RWPE2 (cell line): Measurements from ENCODE around the gene CFAP91.
A peak's percentile ranks its signal among the peaks of the same experiment; 100 is the strongest.

Experiments used
- ATAC-seq: fragments of 200-7000 bp; cut with Tn5 transposase; 3 replicates; pipeline ENCODE4 v1.9.1; 2021; ENCODE audit warnings: low read depth
- DNase-seq: peaks from one replicate; pipeline ENCODE4 v3.0.0-alpha.2; 2020; ENCODE audit warnings: low spot score
- H3K27ac ChIP-seq: fragments of 450-650 bp; 2 replicates; pipeline ENCODE4 v1.5.1; 2017; ENCODE audit warnings: mild to moderate bottlenecking; ENCODE audit not compliant: poor library complexity, severe bottlenecking
- H3K27me3 ChIP-seq: fragments of 250-450 bp; sonication (Bioruptor Pico); 2 replicates; pipeline ENCODE4 v1.5.1; 2021; ENCODE audit warnings: mild to moderate bottlenecking, moderate library complexity; ENCODE audit not compliant: insufficient read depth, poor library complexity, severe bottlenecking
- H3K36me3 ChIP-seq: fragments of 250-450 bp; sonication (Bioruptor Pico); 2 replicates; pipeline ENCODE4 v1.5.1; 2020; ENCODE audit warnings: low read depth, mild to moderate bottlenecking, moderate library complexity
- H3K4me1 ChIP-seq: fragments of 250-450 bp; sonication (Bioruptor Pico); 2 replicates; pipeline ENCODE4 v1.5.1; 2021; ENCODE audit warnings: mild to moderate bottlenecking, moderate library complexity; ENCODE audit not compliant: insufficient read depth, poor library complexity, severe bottlenecking
- H3K4me3 ChIP-seq: fragments of 250-450 bp; sonication (Bioruptor Pico); 2 replicates; pipeline ENCODE4 v1.5.1; 2021; ENCODE audit warnings: mild to moderate bottlenecking, moderate library complexity; ENCODE audit not compliant: severe bottlenecking
- H3K9me3 ChIP-seq: fragments of 250-450 bp; sonication (Bioruptor Pico); 2 replicates; pipeline ENCODE4 v1.5.1; 2021; ENCODE audit warnings: mild to moderate bottlenecking, moderate library complexity; ENCODE audit not compliant: severe bottlenecking
- TF ChIP-seq, protein P1 (sequence below): fragments of 450-650 bp; IDR thresholded peaks from one replicate; pipeline ENCODE4 v1.5.1; 2017; ENCODE audit warnings: mild to moderate bottlenecking, moderate library complexity; ENCODE audit not compliant: poor library complexity, severe bottlenecking

The CFAP91 gene

DNA sequence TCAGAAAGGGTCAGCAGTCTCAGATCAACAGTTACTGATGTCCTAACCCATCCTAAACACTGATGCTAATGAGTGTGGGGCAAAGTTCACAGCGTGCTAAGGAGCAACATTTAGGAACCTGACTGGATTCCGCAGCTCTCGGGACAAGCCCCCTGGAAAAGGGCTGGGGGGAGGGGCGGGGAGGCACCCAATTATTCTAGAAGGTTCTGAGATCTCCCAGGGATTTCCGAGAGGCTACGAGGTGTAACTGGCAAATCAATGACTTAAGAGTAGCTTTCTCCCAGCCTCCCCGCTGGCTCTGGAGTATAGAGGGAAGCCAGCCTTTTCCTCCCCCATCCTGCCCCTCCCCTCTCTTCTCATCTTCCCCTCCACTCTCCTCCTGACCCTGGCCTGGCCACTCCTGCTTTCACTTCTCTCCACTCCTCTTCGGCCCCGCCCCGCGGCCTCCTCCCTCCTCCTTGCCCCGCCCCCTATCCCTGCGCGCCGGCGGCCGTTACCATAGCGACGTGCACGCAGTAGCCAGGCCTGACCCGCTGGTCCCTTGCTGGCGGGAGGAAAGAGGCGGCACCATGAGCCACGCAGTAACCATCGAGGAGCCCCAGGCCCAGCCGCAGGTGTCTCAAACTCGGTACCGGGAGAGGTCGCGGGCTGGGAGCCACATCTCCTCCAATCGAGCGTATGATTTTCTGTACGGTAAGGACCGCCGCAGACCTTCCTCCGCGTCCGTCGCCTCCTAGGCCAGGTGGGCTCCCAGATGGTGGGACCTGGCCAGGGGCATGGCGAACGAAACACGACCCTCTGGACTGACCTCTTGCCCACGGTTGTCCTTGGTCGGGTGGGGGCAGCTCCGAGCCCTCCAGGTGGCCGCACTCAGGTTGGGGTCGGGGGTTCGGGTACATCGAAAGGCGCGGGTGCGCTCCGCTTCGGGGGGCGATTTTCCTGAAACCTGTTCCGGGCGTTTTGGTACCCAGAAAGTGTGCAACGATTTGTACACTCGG lies at the start of gene CFAP91:
TSS of gene CFAP91 (plus strand) at position 493 of the 998 bp plus-strand sequence. CDS start at position 570, 77 bp downstream.
- Histone ChIP-seq H3K9me3 (no peaks in the 10 kb centered on the region), H3K27me3 (peaks cover 5% of the 10 kb centered on the region), H3K4me1 (peaks cover 8% of the 10 kb centered on the region), H3K27ac (no peak within 1 kb of the TSS), H3K4me3 (peak within 1 kb of the TSS; percentile 33), H3K36me3 (no peaks in the 10 kb centered on the region)
- ATAC-seq = peak; percentile 97
- DNase-seq = peak; percentile 95
- TF ChIP-seq, protein P1, sequence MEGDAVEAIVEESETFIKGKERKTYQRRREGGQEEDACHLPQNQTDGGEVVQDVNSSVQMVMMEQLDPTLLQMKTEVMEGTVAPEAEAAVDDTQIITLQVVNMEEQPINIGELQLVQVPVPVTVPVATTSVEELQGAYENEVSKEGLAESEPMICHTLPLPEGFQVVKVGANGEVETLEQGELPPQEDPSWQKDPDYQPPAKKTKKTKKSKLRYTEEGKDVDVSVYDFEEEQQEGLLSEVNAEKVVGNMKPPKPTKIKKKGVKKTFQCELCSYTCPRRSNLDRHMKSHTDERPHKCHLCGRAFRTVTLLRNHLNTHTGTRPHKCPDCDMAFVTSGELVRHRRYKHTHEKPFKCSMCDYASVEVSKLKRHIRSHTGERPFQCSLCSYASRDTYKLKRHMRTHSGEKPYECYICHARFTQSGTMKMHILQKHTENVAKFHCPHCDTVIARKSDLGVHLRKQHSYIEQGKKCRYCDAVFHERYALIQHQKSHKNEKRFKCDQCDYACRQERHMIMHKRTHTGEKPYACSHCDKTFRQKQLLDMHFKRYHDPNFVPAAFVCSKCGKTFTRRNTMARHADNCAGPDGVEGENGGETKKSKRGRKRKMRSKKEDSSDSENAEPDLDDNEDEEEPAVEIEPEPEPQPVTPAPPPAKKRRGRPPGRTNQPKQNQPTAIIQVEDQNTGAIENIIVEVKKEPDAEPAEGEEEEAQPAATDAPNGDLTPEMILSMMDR = no peak

DNA sequence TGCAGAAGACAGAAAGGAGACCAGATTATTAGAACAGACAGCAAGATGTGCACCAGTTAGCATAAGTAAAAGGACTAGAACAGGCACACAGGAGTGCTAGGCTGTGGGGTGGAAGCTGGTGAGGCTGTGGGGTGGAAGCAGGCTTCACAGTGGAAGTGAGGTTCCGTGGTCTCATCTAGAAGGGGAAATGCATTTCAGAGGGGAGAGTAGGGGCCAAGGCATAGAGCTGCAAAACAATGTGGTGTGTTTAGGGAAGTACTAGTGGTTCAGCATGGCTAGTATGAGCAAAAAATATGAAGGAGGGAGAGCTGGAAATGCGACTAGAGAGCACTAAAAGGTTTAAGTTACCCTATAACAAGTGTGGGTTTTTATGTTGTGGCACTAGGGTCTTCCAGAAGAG lies 48.9 kb upstream of the CFAP91 start:
- no peaks in the 10 kb centered on the region for H3K9me3 ChIP-seq
- no peaks in the 10 kb centered on the region for H3K27me3 ChIP-seq
- no peaks in the 10 kb centered on the region for H3K4me1 ChIP-seq
- no peak overlapping the region for H3K27ac ChIP-seq
- DNase-seq (no peak), ATAC-seq (no peak)
- H3K36me3 ChIP-seq = no peaks in the 10 kb centered on the region
- TF ChIP-seq, protein P1 = no peak
- no peak overlapping the region for H3K4me3 ChIP-seq

DNA sequence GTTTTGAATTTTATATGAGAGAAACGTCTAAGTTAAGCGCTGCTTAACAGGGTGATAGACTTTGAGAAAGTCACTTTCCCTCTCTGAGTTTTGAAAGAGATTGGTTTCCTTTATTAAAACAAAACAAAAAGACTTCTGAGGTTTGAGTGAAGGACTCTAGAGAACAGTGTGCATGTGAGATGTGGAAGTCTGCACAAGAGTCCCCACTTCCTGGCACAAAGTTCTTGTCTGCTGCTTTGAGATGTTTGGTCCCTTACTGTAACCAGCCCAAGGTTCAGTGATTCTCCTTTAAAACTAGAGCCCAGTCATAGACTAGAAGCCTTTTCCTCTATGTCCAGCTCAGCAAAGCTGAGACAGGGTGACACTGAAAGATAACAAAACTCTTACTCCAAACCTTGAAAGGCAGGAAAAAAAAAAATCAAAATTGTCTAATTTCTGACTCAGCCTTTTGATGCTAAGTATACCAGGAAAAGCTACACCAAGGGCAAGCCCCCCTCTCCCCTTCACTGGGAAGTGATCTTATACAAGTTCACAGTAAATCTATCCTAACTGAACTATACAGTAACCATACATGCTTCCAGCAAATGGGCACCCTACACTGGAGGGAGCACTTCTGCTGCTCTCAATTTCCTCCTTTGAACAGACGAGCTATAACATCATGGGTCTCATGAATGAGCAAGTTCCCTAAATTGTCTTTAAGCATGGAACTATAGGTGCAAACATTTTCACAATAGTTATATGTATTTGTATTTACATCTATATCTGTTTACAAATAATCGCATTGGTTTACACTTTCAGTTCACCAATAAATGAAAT lies 44.7 kb upstream of the CFAP91 start:
- Histone ChIP-seq H3K4me1 (no peaks in the 10 kb centered on the region), H3K27me3 (no peaks in the 10 kb centered on the region), H3K4me3 (no peak overlapping the region), H3K9me3 (no peaks in the 10 kb centered on the region), H3K36me3 (no peaks in the 10 kb centered on the region), H3K27ac (no peak overlapping the region)
- DNase-seq (no peak), ATAC-seq (no peak)
- TF ChIP-seq, protein P1 = no peak

DNA sequence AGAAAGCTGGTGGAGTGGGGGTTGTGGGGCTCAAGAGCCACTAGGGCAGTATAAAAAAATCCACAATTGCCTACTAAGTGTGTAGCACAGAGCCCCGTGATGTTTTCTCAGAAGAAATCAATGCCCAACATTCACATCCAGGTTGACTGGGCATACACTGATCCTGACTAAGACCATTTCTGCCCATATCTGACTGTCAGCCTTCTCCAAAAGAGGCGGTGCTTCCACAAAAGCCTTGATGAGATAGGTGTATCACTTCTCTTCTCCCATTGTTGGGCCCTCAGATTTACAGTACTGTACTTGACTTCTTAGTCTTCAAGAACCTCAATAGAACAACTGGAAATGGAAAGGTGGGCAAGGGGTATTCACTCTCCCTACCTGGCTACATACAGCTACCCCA lies 43.8 kb upstream of the CFAP91 start:
- Histone ChIP-seq H3K36me3 (no peaks in the 10 kb centered on the region), H3K27me3 (no peaks in the 10 kb centered on the region), H3K27ac (no peak overlapping the region), H3K9me3 (no peaks in the 10 kb centered on the region), H3K4me1 (peaks cover 6% of the 10 kb centered on the region), H3K4me3 (no peak overlapping the region)
- TF ChIP-seq, protein P1 = no peak
- no peak for DNase-seq
- no peak for ATAC-seq
